ENCODE results near the gene PPOX.
A peak's percentile ranks its signal among the peaks of the same experiment; 100 is the strongest.

The PPOX gene

GRCh38 chr1:161165742-161166668 is at the start of gene PPOX:
Gene PPOX, plus strand, starts transcription at chr1:161166426. Its CDS starts 422 bp downstream, at chr1:161166848.
- DNase-seq (ENCODE audit: low read depth) = peak; percentile 82

GRCh38 chr1:161117759-161118581 is 48.3 kb upstream of the PPOX start, which contains the start of the genes NIT1 and PFDN2:
Gene NIT1, plus strand, starts transcription at chr1:161118105. Its CDS starts 72 bp downstream, at chr1:161118177.
Gene PFDN2, minus strand, starts transcription at chr1:161118037. Its CDS starts 11 bp downstream, at chr1:161118026.
- DNase-seq (ENCODE audit: low read depth) = peak; percentile 81

- no peak for DNase-seq (ENCODE audit: low read depth)
These were observed 46.9 kb upstream of the PPOX start for GRCh38 chr1:161119092-161119903.

GRCh38 chr1:161121042-161121650 is 45.1 kb upstream of the PPOX start:
- no peak for DNase-seq (ENCODE audit: low read depth)

GRCh38 chr1:161121834-161122233 is 44.4 kb upstream of the PPOX start:
- no peak for DNase-seq (ENCODE audit: low read depth)

- DNase-seq (ENCODE audit: low read depth) = no peak
These were observed 43.3 kb upstream of the PPOX start for GRCh38 chr1:161122967-161123366.

- no peak for DNase-seq (ENCODE audit: low read depth)
These were observed 38.6 kb upstream of the PPOX start for GRCh38 chr1:161127649-161128048.

GRCh38 chr1:161128591-161129420 is 37.4 kb upstream of the PPOX start:
- DNase-seq (ENCODE audit: low read depth) = no peak

GRCh38 chr1:161130266-161130665 is 36.0 kb upstream of the PPOX start:
- no peak for DNase-seq (ENCODE audit: low read depth)

GRCh38 chr1:161131523-161132409 is 34.5 kb upstream of the PPOX start:
- DNase-seq (ENCODE audit: low read depth) = no peak

- peak; percentile 83 for DNase-seq (ENCODE audit: low read depth)
These were observed 33.6 kb upstream of the PPOX start, which contains the start of gene DEDD for GRCh38 chr1:161132410-161133219. Gene DEDD, minus strand, starts transcription at chr1:161132667. Its CDS starts 8,205 bp downstream, at chr1:161124462.

GRCh38 chr1:161133220-161133740 is 32.9 kb upstream of the PPOX start:
- no peak for DNase-seq (ENCODE audit: low read depth)

GRCh38 chr1:161137881-161138280 is 28.3 kb upstream of the PPOX start:
- DNase-seq (ENCODE audit: low read depth) = no peak

GRCh38 chr1:161138431-161138830 is 27.8 kb upstream of the PPOX start:
- no peak for DNase-seq (ENCODE audit: low read depth)

- DNase-seq (ENCODE audit: low read depth) = no peak
These were observed 26.5 kb upstream of the PPOX start for GRCh38 chr1:161139766-161140165.

- no peak for DNase-seq (ENCODE audit: low read depth)
These were observed 25.3 kb upstream of the PPOX start for GRCh38 chr1:161140755-161141400.

- no peak for DNase-seq (ENCODE audit: low read depth)
These were observed 20.4 kb upstream of the PPOX start for GRCh38 chr1:161145832-161146231.

GRCh38 chr1:161153176-161153575 is 13.1 kb upstream of the PPOX start:
- no peak for DNase-seq (ENCODE audit: low read depth)
